Heart right ventricle (tissue), 16 donors: Measurements from ENCODE around the gene CLSTN2. TPM values are rescaled to one million over a fixed set of nuclear protein-coding genes. Genes with fewer than 3 reads are reported as not detected.

Experiments
- ATAC-seq, 8 donors: fragments of 200-7000 bp; cut with Tn5 transposase; one replicate each; pipeline ENCODE4 v1.9.1; 2020; ENCODE audit warnings: mild to moderate bottlenecking in 8 of 8, moderate library complexity in 8 of 8, moderate number of reproducible peaks in 1 of 8
- DNase-seq, 2 donors: peaks; one replicate each; pipeline ENCODE4 v3.0.0-alpha.2; 2020
- H3K27ac ChIP-seq, 10 donors: fragments of 200-600 bp; sonication (generic) in 2 of 10; one replicate each; pipeline versions ENCODE4 v1.5.0 to v1.8.0; 2020 to 2022; ENCODE audit warnings: mild to moderate bottlenecking in 3 of 10
- H3K27me3 ChIP-seq, 7 donors: fragments of 200-600 bp; one replicate each; pipeline ENCODE4 v1.8.0; 2021 to 2022; ENCODE audit warnings: mild to moderate bottlenecking in 2 of 7
- H3K36me3 ChIP-seq, 9 donors: fragments of 200-600 bp; sonication (generic) in 1 of 9; one replicate each; pipeline versions ENCODE4 v1.5.0 to v1.8.0; 2020 to 2022; ENCODE audit warnings: mild to moderate bottlenecking in 2 of 9
- H3K4me1 ChIP-seq, 9 donors: fragments of 200-600 bp; sonication (generic) in 1 of 9; one replicate each; pipeline versions ENCODE4 v1.5.0 to v1.8.0; 2020 to 2022; ENCODE audit warnings: mild to moderate bottlenecking in 4 of 9
- H3K4me3 ChIP-seq, 10 donors: fragments of 200-600 bp; sonication (generic) in 2 of 10; one replicate each; pipeline versions ENCODE4 v1.5.0 to v1.8.0; 2020 to 2022; ENCODE audit warnings: mild to moderate bottlenecking in 7 of 10, moderate library complexity in 2 of 10
- H3K9me3 ChIP-seq, 11 donors: fragments of 200-600 bp in 10 of 11; sonication (generic) in 2 of 11; one replicate each; pipeline versions ENCODE4 v1.5.0 to v1.8.0; 2013 to 2022; ENCODE audit warnings: mild to moderate bottlenecking in 2 of 11, control low read depth in 1 of 11, moderate library complexity in 1 of 11
- WGBS, 2 donors: extraction: QIAGEN DNeasy Blood & Tissue Kit; methylation state at CpG; one replicate each; pipeline ENCODE4 v1.1.7; 2013; ENCODE audit warnings: inconsistent platforms in 1 of 2; 5-methylcytosine and 5-hydroxymethylcytosine counted together
- intact Hi-C, 10 donors: fragments of 100-400 bp; cut with DNase I; formaldehyde crosslinking; loops; one replicate each; pipeline versions ENCODE4 v1.11.1 to v1.14.2; 2022
- polyA plus RNA-seq, 2 donors: library from polyadenylated mRNA; stranded (reverse); fragments of 200-250 nt; gene quantifications; one replicate each; pipeline ENCODE4 v1.2.3, GENCODE V29; 2013
- total RNA-seq, 10 donors: library from RNA; stranded (reverse); fragmentation: NEBNext Ultra II Directional in 3 of 10; extraction: Animal tissue kit (Norgen Biotek cat#: 25700) in 3 of 10; gene quantifications; one replicate each; pipeline versions ENCODE4 v1.2.1 to v1.2.4, GENCODE V29; 2021 to 2023
- TF ChIP-seq, protein P1 (sequence below), 9 donors: fragments of 200-600 bp; sonication (generic) in 2 of 9; IDR thresholded peaks; one replicate each; pipeline versions ENCODE4 v1.5.0 to v1.8.0; 2021 to 2022; ENCODE audit warnings: antibody characterized with exemption in 9 of 9, mild to moderate bottlenecking in 5 of 9, moderate library complexity in 1 of 9
- donor health status: Arrhythmogenic right ventricular cardiomyopathy.
- donor health status: ischemic (EF 13 %, LVEDD 7.1; RV severe dilation, severe dysfunction).
- donor health status: healthy with polysubstance abuse.
- donor health status: DM: no; HTN: yes; CAD: no.
- donor health status: DM: no; HTN: no; CAD: no.
- donor health status: ischemic (EF 25% LVEDD 6.9; RV normal size, moderate dysfunction).
- donor health status: ischemic (EF 25% LVEDD 5.7; RV mildly dilated, moderate dysfunction).
- donor health status: healthy.
- donor health status: DM: yes; HTN: yes; CAD: no.
- donor health status: Ischemic cardiomyopathy.
- donor health status: ischemic (EF 35%, LVEDD 5.7; RV mildly dilated, moderate dysfunction).
- donor health status: nonischemic (EF 11% LVEDD 7.7; RV severe dilation, severe dysfunction).
- donor health status: DM: yes; HTN: yes; CAD: no.
- donor health status: PGD.
- donor health status: ischemic (EF 29% LVEDD 5.4; RV normal size, mild dysfunction).
- donor health status: nonischemic (EF 23%, LVEDD 6.1; RV moderate dilation, normal function).

Gene CLSTN2
- total and polyA plus RNA-seq, 12 donors, result 0.57 to 10.7 (median 4.4) TPM

GRCh38 chr3:140316466-140316865 lies 381.5 kb downstream of the CLSTN2 start:
- no peak for DNase-seq
- H3K4me3 ChIP-seq, result no peak overlapping the region
- TF ChIP-seq, protein P1, sequence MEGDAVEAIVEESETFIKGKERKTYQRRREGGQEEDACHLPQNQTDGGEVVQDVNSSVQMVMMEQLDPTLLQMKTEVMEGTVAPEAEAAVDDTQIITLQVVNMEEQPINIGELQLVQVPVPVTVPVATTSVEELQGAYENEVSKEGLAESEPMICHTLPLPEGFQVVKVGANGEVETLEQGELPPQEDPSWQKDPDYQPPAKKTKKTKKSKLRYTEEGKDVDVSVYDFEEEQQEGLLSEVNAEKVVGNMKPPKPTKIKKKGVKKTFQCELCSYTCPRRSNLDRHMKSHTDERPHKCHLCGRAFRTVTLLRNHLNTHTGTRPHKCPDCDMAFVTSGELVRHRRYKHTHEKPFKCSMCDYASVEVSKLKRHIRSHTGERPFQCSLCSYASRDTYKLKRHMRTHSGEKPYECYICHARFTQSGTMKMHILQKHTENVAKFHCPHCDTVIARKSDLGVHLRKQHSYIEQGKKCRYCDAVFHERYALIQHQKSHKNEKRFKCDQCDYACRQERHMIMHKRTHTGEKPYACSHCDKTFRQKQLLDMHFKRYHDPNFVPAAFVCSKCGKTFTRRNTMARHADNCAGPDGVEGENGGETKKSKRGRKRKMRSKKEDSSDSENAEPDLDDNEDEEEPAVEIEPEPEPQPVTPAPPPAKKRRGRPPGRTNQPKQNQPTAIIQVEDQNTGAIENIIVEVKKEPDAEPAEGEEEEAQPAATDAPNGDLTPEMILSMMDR (IDR thresholded peaks at IDR 0.05), result no peak
- intact Hi-C loops, result no loop called here
- no peaks in the 10 kb centered on the region for H3K36me3 ChIP-seq
- 35 to 36% methylated on average over 1 of the region's 1 CpG for WGBS, 2 donors
- no peaks in the 10 kb centered on the region for H3K4me1 ChIP-seq
- H3K9me3 ChIP-seq, result no peaks in the 10 kb centered on the region
- ATAC-seq, result no peak
- H3K27ac ChIP-seq, result no peak overlapping the region
- H3K27me3 ChIP-seq, result peaks cover 0 to 8% (median 3%) of the 10 kb centered on the region in 7 donors

DNA sequence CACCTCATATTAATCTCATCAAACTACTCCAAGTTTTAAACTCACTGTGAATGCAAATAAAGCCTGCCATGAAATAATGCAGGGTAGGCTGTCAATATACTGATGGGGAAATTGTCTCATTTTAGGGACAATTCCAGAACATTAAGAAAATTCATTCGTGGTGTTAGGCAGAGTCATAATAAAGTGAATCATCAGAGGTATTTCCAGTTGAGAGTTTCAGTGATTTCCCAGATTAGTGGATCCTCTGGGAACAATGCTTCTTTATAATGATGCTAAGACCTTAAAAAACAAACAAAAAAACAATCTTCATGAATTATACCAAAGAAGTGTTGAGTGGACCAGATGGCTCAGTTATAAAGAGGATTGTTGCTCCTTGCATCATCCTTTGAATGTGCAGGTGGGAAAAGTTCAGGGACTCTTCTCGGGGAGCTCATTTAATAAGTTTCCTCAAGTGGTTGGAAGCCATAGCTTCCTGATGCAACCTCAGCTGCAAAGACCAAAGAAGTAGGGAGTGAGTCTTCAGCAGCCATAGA lies 381.9 kb downstream of the CLSTN2 start:
- no peak for ATAC-seq
- intact Hi-C loops, result no loop called here

DNA sequence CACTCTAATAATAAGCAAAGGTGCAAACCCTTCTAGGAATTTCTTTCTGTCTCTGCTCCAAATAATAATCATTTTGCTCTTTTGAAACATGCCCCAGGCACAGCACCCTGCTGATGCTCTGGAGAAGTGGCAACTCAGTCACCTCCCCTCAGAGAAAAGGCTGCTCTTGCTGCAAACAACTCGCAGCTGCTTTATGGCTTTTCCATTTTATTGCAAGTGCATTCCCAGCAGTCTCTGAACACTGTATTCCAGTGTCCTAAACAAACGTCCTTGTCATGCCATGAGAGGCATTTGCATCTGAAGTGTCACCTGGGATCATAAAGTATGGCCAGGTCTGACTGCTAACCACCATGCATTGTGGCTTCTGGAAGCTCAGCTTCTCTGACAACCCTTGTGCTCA lies 384.8 kb downstream of the CLSTN2 start:
- WGBS, 2 donors, result 54% methylated on average over 2 of the region's 2 CpGs
- Histone ChIP-seq H3K4me1 (no peaks in the 10 kb centered on the region), H3K27ac (no peak overlapping the region), H3K27me3 (peaks cover 0 to 8% (median 3%) of the 10 kb centered on the region in 7 donors), H3K36me3 (no peaks in the 10 kb centered on the region), H3K4me3 (no peak overlapping the region), H3K9me3 (no peaks in the 10 kb centered on the region)
- ATAC-seq, result no peak
- DNase-seq, result no peak
- intact Hi-C loops, result no loop called here
- TF ChIP-seq, protein P1 (IDR thresholded peaks at IDR 0.05), result no peak

More for the DNA sequence above, 381.9 kb downstream of the CLSTN2 start:
- Histone ChIP-seq H3K9me3 (no peaks in the 10 kb centered on the region), H3K4me3 (no peak overlapping the region), H3K4me1 (no peaks in the 10 kb centered on the region), H3K36me3 (no peaks in the 10 kb centered on the region), H3K27ac (no peak overlapping the region), H3K27me3 (peaks cover 0 to 8% (median 3%) of the 10 kb centered on the region in 7 donors)
- TF ChIP-seq, protein P1 (IDR thresholded peaks at IDR 0.05), result no peak
- 64 to 78% methylated on average over 2 of the region's 2 CpGs for WGBS, 2 donors
- DNase-seq, result no peak

DNA sequence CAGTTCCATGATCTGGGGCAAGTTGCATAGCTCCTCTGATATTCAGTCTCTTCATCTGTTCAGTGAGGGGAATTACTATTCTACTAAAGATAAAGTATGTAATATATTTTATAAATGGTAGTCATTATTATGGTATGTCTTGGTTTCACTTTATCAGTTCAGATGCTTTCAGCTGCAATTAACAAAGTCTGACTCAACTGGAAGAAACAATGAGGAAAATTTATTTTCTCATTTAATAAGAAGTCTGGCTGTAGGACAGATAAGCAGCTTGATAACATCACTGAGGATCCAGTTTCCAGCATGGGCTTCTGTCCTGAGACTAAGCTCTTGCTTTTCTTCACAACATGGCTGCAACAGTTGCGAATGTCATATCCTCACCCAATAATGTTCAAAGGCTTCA lies 388.6 kb downstream of the CLSTN2 start:
- TF ChIP-seq, protein P1 (IDR thresholded peaks at IDR 0.05), result no peak
- intact Hi-C loops, result no loop called here
- Histone ChIP-seq H3K36me3 (no peaks in the 10 kb centered on the region), H3K27me3 (peaks cover 0 to 8% (median 0%) of the 10 kb centered on the region in 7 donors), H3K27ac (no peak overlapping the region), H3K4me1 (no peaks in the 10 kb centered on the region), H3K4me3 (no peak overlapping the region), H3K9me3 (no peaks in the 10 kb centered on the region)
- no peak for DNase-seq
- no peak for ATAC-seq
- WGBS, 2 donors, result 85 to 96% methylated on average over 1 of the region's 1 CpG
